Measurements from ENCODE around the gene POLRMT.

Gene POLRMT

GRCh38 chr19:618247-618619 is 15.1 kb downstream of the POLRMT start:
- DNase-seq (ENCODE audit: low read depth): no peak
- H3K4me3 ChIP-seq (ENCODE audit: low read depth, low read length): no peak overlapping the region
- no peak for TF ChIP-seq CTCF (IDR thresholded peaks at IDR 0.05; ENCODE audit: low read depth, low read length, missing control alignments)

- no peak for TF ChIP-seq CTCF (IDR thresholded peaks at IDR 0.05; ENCODE audit: low read depth, low read length, missing control alignments)
- no peak for DNase-seq (ENCODE audit: low read depth)
- no peak overlapping the region for H3K4me3 ChIP-seq (ENCODE audit: low read depth, low read length)
These were observed 15.6 kb downstream of the POLRMT start for GRCh38 chr19:617551-618246.

GRCh38 chr19:616747-617526 is 16.4 kb downstream of the POLRMT start:
- H3K4me3 ChIP-seq (ENCODE audit: low read depth, low read length): no peak overlapping the region
- DNase-seq (ENCODE audit: low read depth): no peak
- TF ChIP-seq CTCF (IDR thresholded peaks at IDR 0.05; ENCODE audit: low read depth, low read length, missing control alignments): no peak

- TF ChIP-seq CTCF (IDR thresholded peaks at IDR 0.05; ENCODE audit: low read depth, low read length, missing control alignments): no peak
- DNase-seq (ENCODE audit: low read depth): no peak
- H3K4me3 ChIP-seq (ENCODE audit: low read depth, low read length): no peak overlapping the region
These were observed 17.2 kb downstream of the POLRMT start for GRCh38 chr19:616062-616700.

- no peak overlapping the region for H3K4me3 ChIP-seq (ENCODE audit: low read depth, low read length)
- DNase-seq (ENCODE audit: low read depth): no peak
- TF ChIP-seq CTCF (IDR thresholded peaks at IDR 0.05; ENCODE audit: low read depth, low read length, missing control alignments): no peak
These were observed 17.7 kb downstream of the POLRMT start for GRCh38 chr19:615619-616018.

GRCh38 chr19:613732-614567 is 19.4 kb downstream of the POLRMT start:
- no peak for DNase-seq (ENCODE audit: low read depth)
- no peak overlapping the region for H3K4me3 ChIP-seq (ENCODE audit: low read depth, low read length)
- no peak for TF ChIP-seq CTCF (IDR thresholded peaks at IDR 0.05; ENCODE audit: low read depth, low read length, missing control alignments)

Measured in GM12864 (cell line).